Measurements from ENCODE around the gene AHDC1. TPM values are rescaled to one million over a fixed set of nuclear protein-coding genes. Genes with fewer than 3 reads are reported as not detected.

The AHDC1 gene
- total and polyA plus RNA-seq, 2 of the 13 experiments (the other 11 are each of a cell fraction or from before 2014, with no cell fraction given): 1.0 to 2.7 TPM

GRCh38 chr1:27563591-27564471 lies 40.1 kb downstream of the AHDC1 start (continued):
- TF ChIP-seq REST (IDR thresholded peaks at IDR 0.05; ENCODE audit: borderline replicate concordance in 1 of 2, low read depth in 1 of 2, low read length in 2 of 2) (no peak), DNMT3B (CRISPR knock-in tag; conservative IDR thresholded peaks at IDR 0.05) (no peak), SOX6 (IDR thresholded peaks at IDR 0.05) (no peak), SOX6 (CRISPR knock-in tag; IDR thresholded peaks at IDR 0.05) (peak; percentile 91), FIP1L1 (IDR thresholded peaks at IDR 0.05; ENCODE audit: borderline replicate concordance, insufficient read depth, low read depth, low read length) (no peak), NRL (CRISPR knock-in tag; IDR thresholded peaks at IDR 0.05; ENCODE audit: borderline replicate concordance) (peak; percentile 52), ZBTB2 (CRISPR knock-in tag; IDR thresholded peaks at IDR 0.05; ENCODE audit: low read depth) (no peak), BCL3 (CRISPR knock-in tag; IDR thresholded peaks at IDR 0.05) (no peak; the same call in 1 of the 2 replicates), ZBTB26 (CRISPR knock-in tag; IDR thresholded peaks at IDR 0.05; ENCODE audit: borderline replicate concordance) (peak; percentile 42; the same call in 1 of the 2 replicates), ZNF232 (CRISPR knock-in tag; IDR thresholded peaks at IDR 0.05; ENCODE audit: borderline replicate concordance) (peak; percentile 53; the same call in 1 of the 2 replicates), ZNF747 (CRISPR knock-in tag; IDR thresholded peaks at IDR 0.05; ENCODE audit: borderline replicate concordance) (peak; percentile 81; the same call in 1 of the 2 replicates), HOMEZ (CRISPR knock-in tag; IDR thresholded peaks at IDR 0.05; ENCODE audit: low read depth) (peak; percentile 66; the same call in 1 of the 2 replicates), ATF2 (CRISPR knock-in tag; IDR thresholded peaks at IDR 0.05) (peak; percentile 77), JUND (CRISPR knock-in tag; IDR thresholded peaks at IDR 0.05) (peak; percentile 83), PREB (CRISPR knock-in tag; IDR thresholded peaks at IDR 0.05) (no peak)

Data from HepG2 (cell line).